Parathyroid adenoma (tissue), 2 donors: ENCODE measurements around the gene SUSD1.
A peak's percentile ranks its signal among the peaks of the same experiment; 100 is the strongest.

ENCODE experiments used
- H2AFZ ChIP-seq: fragments of 300-600 bp; sonication (generic); one replicate; pipeline ENCODE4 v1.7.0; 2017; ENCODE audit warnings: antibody characterized with exemption, mild to moderate bottlenecking
- H3K27ac ChIP-seq: fragments of 300-600 bp; sonication (generic); one replicate; pipeline ENCODE4 v1.7.0; 2017
- H3K27me3 ChIP-seq: fragments of 300-600 bp; sonication (generic); one replicate; pipeline ENCODE4 v1.7.0; 2017; ENCODE audit warnings: low read length; ENCODE audit not compliant: control insufficient read depth, insufficient read depth
- H3K36me3 ChIP-seq: fragments of 300-600 bp; sonication (generic); one replicate; pipeline ENCODE4 v1.7.0; 2017; ENCODE audit warnings: low read length; ENCODE audit not compliant: control insufficient read depth, insufficient read depth
- H3K4me1 ChIP-seq: fragments of 300-600 bp; sonication (generic); one replicate; pipeline ENCODE4 v1.7.0; 2017; ENCODE audit warnings: control low read depth
- H3K4me2 ChIP-seq: fragments of 300-600 bp; sonication (generic); one replicate; pipeline ENCODE4 v1.7.0; 2017; ENCODE audit warnings: low read length
- H3K4me3 ChIP-seq: fragments of 300-600 bp; sonication (generic); one replicate; pipeline ENCODE4 v1.7.0; 2017; ENCODE audit warnings: low read depth, low read length
- H3K79me2 ChIP-seq: fragments of 300-600 bp; sonication (generic); one replicate; pipeline ENCODE4 v1.7.0; 2017; ENCODE audit warnings: control low read depth
- H3K9ac ChIP-seq: fragments of 300-600 bp; sonication (generic); one replicate; pipeline ENCODE4 v1.7.0; 2017; ENCODE audit warnings: mild to moderate bottlenecking
- H3K9me3 ChIP-seq: fragments of 300-600 bp; sonication (generic); one replicate; pipeline ENCODE4 v1.7.0; 2017; ENCODE audit warnings: low read length; ENCODE audit not compliant: control insufficient read depth
- CTCF ChIP-seq: fragments of 300-600 bp; sonication (generic); IDR thresholded peaks from one replicate; pipeline ENCODE4 v1.7.0; 2017; ENCODE audit warnings: antibody characterized with exemption, mild to moderate bottlenecking
- donor health status: primary hyperparathyroidism.

Gene SUSD1

GRCh38 chr9:112174965-112175795 lies at the start of gene SUSD1:
Gene SUSD1 (minus strand): TSS chr9:112175297. CDS start chr9:112175235, 62 bp downstream.
- Histone ChIP-seq H3K4me3 (no peak within 1 kb of the TSS), H3K9me3 (no peaks in the 10 kb centered on the region), H3K9ac (no peak within 1 kb of the TSS), H3K4me1 (no peaks in the 10 kb centered on the region), H3K4me2 (peak within 1 kb of the TSS; percentile 51), H2AFZ (peak within 1 kb of the TSS; percentile 83), H3K79me2 (no peaks in the 10 kb centered on the region), H3K27me3 (no peaks in the 10 kb centered on the region), H3K36me3 (no peaks in the 10 kb centered on the region), H3K27ac (no peak within 1 kb of the TSS)
- no peak for TF ChIP-seq CTCF

GRCh38 chr9:112224401-112225289 lies 49.5 kb upstream of the SUSD1 start:
- Histone ChIP-seq H2AFZ (no peak overlapping the region), H3K4me2 (no peak overlapping the region), H3K79me2 (no peaks in the 10 kb centered on the region), H3K27ac (no peak overlapping the region), H3K4me1 (no peaks in the 10 kb centered on the region), H3K9me3 (no peaks in the 10 kb centered on the region), H3K4me3 (no peak overlapping the region), H3K9ac (no peak overlapping the region), H3K27me3 (no peaks in the 10 kb centered on the region), H3K36me3 (no peaks in the 10 kb centered on the region)
- no peak for TF ChIP-seq CTCF

- no peak overlapping the region for H2AFZ ChIP-seq
- H3K27me3 ChIP-seq = no peaks in the 10 kb centered on the region
- no peak for TF ChIP-seq CTCF
- no peaks in the 10 kb centered on the region for H3K36me3 ChIP-seq
- H3K4me1 ChIP-seq = no peaks in the 10 kb centered on the region
- no peak overlapping the region for H3K4me2 ChIP-seq
- H3K4me3 ChIP-seq = no peak overlapping the region
- H3K79me2 ChIP-seq = no peaks in the 10 kb centered on the region
- no peak overlapping the region for H3K9ac ChIP-seq
- no peak overlapping the region for H3K27ac ChIP-seq
- H3K9me3 ChIP-seq = no peaks in the 10 kb centered on the region
These were observed 43.8 kb upstream of the SUSD1 start for GRCh38 chr9:112218908-112219307.

DNA sequence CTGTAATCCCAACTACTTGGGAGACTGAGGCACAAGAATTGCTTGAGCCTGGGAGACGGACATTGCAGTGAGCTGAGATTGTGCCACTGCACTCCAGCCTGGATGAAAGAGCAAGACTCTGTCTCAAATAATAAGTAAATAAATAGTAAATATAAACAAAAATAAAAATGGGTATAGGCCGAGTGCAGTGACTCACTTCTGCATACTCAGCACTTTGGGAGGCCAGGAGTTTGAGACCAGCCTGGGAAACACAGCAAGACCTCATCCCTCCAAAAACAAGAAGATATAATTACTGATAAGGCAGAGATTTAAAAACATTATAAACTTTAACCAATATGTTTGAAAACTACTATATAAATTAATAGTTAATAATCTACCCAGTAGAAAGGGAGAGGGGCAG lies 37.8 kb upstream of the SUSD1 start:
- Histone ChIP-seq H3K27me3 (no peaks in the 10 kb centered on the region), H3K36me3 (no peaks in the 10 kb centered on the region), H3K9ac (no peak overlapping the region), H3K9me3 (no peaks in the 10 kb centered on the region), H3K27ac (no peak overlapping the region), H3K4me2 (no peak overlapping the region), H2AFZ (no peak overlapping the region), H3K4me3 (no peak overlapping the region), H3K4me1 (no peaks in the 10 kb centered on the region), H3K79me2 (no peaks in the 10 kb centered on the region)
- TF ChIP-seq CTCF = no peak
